ENCODE results near the gene CRYZL1. TPM values are rescaled to one million over a fixed set of nuclear protein-coding genes. Genes with fewer than 3 reads are reported as not detected.

The CRYZL1 gene
- total RNA-seq, 5 donors from 2014 or later (not counting 1 experiment from before 2014, with no cell fraction given), result 26.5 to 58.3 (median 47.8) TPM

DNA sequence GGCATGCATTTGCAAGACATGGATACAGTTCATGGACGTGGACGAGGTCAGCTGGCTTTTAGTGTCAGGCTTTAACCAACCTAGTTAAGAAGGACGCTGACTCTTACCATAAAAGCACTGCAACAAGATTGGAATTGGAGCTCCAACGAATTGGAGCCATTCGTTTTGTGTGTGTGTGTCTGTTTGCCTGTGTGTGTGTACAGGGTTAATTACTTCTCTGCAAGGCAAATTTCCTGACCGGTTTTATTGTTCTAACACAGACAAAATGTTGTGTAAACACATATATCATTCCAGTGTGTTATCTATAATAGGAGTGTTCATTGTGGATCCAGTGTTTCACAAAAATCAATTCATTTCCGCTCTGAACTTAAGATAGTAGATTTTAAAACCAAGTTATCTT lies 8.7 kb upstream of the CRYZL1 start:
- Histone ChIP-seq H3K4me1 (ENCODE audit: control insufficient read depth in 1 of 2, extremely low read depth in 1 of 2, insufficient read depth in 2 of 2, low read length in 2 of 2) (no peaks in the 10 kb centered on the region), H3K4me3 (ENCODE audit: control insufficient read depth in 1 of 2, extremely low read depth in 1 of 2, low read length in 1 of 2) (no peak overlapping the region), H3K27ac (ENCODE audit: low read length) (no peak overlapping the region), H3K27me3 (replicated peaks in 1 of 2; ENCODE audit: control insufficient read depth in 2 of 2, extremely low read depth in 1 of 2, insufficient read depth in 2 of 2, low read length in 1 of 2) (peaks cover 0 to 6% of the 10 kb centered on the region in 2 experiments), H3K36me3 (ENCODE audit: control insufficient read depth in 2 of 2, extremely low read depth in 1 of 2, insufficient read depth in 1 of 2, low read length in 1 of 2) (no peaks in the 10 kb centered on the region), H3K9me3 (no peaks in the 10 kb centered on the region)
- Mint-ChIP-seq H3K4me1 (no peaks in the 10 kb centered on the region), H3K36me3 (no peaks in the 10 kb centered on the region), H3K4me3 (no peak overlapping the region), H3K27me3 (peaks cover 0 to 2% of the 10 kb centered on the region in 2 donors), H3K9me3 (no peaks in the 10 kb centered on the region), H3K27ac (no peak overlapping the region)
- no peak for DNase-seq
- ChIA-PET POLR2A (no interaction called here), CTCF (no interaction called here)
- no CpG with 5 or more reads among the region's 7 CpGs for WGBS (ENCODE audit: insufficient coverage)
- ATAC-seq (replicated peaks in 1 of 4), result no peak

DNA sequence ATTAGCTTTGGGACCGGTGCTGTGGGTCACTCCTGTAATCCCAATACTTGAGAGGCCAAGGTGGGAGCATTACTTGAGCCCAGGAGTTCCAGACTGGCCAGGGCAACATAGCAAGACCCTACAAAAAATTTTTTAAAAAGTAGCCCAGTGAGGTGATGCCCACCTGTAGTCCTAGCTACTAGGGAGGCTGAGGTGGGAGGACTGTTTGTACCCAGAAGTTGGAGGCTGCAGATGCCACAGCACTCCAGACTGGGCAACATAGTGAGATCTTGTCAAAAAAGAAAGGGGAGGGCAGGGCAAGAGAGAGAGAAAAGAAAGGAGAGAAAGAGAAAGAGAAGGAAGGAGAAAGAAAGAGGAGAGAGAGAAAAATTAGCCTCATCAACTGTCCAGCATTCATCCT lies 7.0 kb upstream of the CRYZL1 start:
- Histone ChIP-seq H3K4me3 (ENCODE audit: control insufficient read depth in 1 of 2, extremely low read depth in 1 of 2, low read length in 1 of 2) (no peak overlapping the region), H3K9me3 (no peaks in the 10 kb centered on the region), H3K27ac (ENCODE audit: low read length) (no peak overlapping the region), H3K27me3 (replicated peaks in 1 of 2; ENCODE audit: control insufficient read depth in 2 of 2, extremely low read depth in 1 of 2, insufficient read depth in 2 of 2, low read length in 1 of 2) (peaks cover 4 to 11% of the 10 kb centered on the region in 2 experiments), H3K4me1 (ENCODE audit: control insufficient read depth in 1 of 2, extremely low read depth in 1 of 2, insufficient read depth in 2 of 2, low read length in 2 of 2) (peaks cover 0 to under 1% of the 10 kb centered on the region in 2 experiments), H3K36me3 (ENCODE audit: control insufficient read depth in 2 of 2, extremely low read depth in 1 of 2, insufficient read depth in 1 of 2, low read length in 1 of 2) (no peaks in the 10 kb centered on the region)
- ChIA-PET CTCF (no interaction called here), POLR2A (interaction anchor here in 1 of 2 donors (0.5 kb wide), 1 partner anchor 84 kb away, joined by 3 read pairs; no protein-coding TSS in a partner anchor)
- ATAC-seq (replicated peaks in 1 of 4), result no peak
- Mint-ChIP-seq H3K36me3 (no peaks in the 10 kb centered on the region), H3K4me1 (peaks cover 3 to 4% (median 3%) of the 10 kb centered on the region in 3 donors), H3K27ac (no peak overlapping the region), H3K27me3 (peaks cover 9 to 18% of the 10 kb centered on the region in 2 donors), H3K4me3 (no peak overlapping the region), H3K9me3 (no peaks in the 10 kb centered on the region)
- WGBS (ENCODE audit: insufficient coverage), result 86% methylated on average over 1 of the region's 1 CpG
- DNase-seq, result no peak

DNA sequence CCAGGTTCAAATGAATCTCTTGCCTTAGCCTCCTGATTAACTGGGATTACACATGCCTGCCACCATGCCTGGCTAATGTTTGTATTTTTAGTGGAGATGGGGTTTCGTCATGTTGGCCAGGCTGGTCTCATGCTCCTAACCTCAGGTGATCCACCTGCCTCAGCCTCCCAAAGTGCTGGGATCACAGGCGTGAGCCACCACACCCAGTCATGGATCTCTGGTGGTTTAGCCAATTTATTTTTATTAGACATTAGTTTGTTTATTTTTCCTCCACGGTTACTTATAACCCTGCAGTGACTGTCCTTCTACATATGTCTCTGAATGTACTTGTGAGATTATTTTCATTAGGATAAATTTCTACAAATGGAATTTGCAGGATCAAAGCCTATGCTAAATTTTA lies 6.0 kb upstream of the CRYZL1 start:
- DNase-seq (no peak), ATAC-seq (replicated peaks in 1 of 4) (no peak)
- Histone ChIP-seq H3K36me3 (ENCODE audit: control insufficient read depth in 2 of 2, extremely low read depth in 1 of 2, insufficient read depth in 1 of 2, low read length in 1 of 2) (no peaks in the 10 kb centered on the region), H3K27ac (ENCODE audit: low read length) (no peak overlapping the region), H3K9me3 (no peaks in the 10 kb centered on the region), H3K4me1 (ENCODE audit: control insufficient read depth in 1 of 2, extremely low read depth in 1 of 2, insufficient read depth in 2 of 2, low read length in 2 of 2) (peaks cover 0 to 6% of the 10 kb centered on the region in 2 experiments), H3K27me3 (replicated peaks in 1 of 2; ENCODE audit: control insufficient read depth in 2 of 2, extremely low read depth in 1 of 2, insufficient read depth in 2 of 2, low read length in 1 of 2) (peaks cover 4 to 16% of the 10 kb centered on the region in 2 experiments), H3K4me3 (ENCODE audit: control insufficient read depth in 1 of 2, extremely low read depth in 1 of 2, low read length in 1 of 2) (no peak overlapping the region)
- Mint-ChIP-seq H3K4me1 (peaks cover 7 to 8% (median 8%) of the 10 kb centered on the region in 3 donors), H3K4me3 (no peak overlapping the region), H3K27me3 (peaks cover 11 to 23% of the 10 kb centered on the region in 2 donors), H3K9me3 (no peaks in the 10 kb centered on the region), H3K36me3 (no peaks in the 10 kb centered on the region), H3K27ac (no peak overlapping the region)
- ChIA-PET POLR2A (no interaction called here), CTCF (no interaction called here)
- WGBS (ENCODE audit: insufficient coverage), result no CpG with 5 or more reads among the region's 3 CpGs

DNA sequence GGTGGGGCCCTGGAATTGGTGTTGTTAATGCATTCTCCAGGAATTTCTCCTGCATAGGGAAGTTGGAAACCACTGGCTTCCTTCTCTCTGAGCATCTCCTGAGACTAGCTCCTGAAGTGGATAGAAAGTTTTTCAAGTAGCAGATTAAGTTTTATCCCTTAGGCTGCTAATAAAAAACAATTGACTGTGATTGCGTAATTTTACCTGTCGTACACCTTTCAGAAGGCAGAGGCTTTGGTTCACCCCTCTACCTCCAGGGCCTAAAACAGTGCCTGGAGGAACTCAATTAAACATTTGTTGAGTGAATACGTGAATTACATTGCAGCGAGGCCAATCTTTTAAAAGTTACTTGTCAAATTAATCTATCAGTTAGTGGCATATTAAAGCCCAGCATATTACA lies 4.2 kb upstream of the CRYZL1 start:
- Mint-ChIP-seq H3K4me1 (peaks cover 15 to 16% (median 15%) of the 10 kb centered on the region in 3 donors), H3K9me3 (no peaks in the 10 kb centered on the region), H3K27ac (no peak overlapping the region), H3K27me3 (peaks cover 11 to 23% of the 10 kb centered on the region in 2 donors), H3K36me3 (no peaks in the 10 kb centered on the region), H3K4me3 (no peak overlapping the region)
- no CpG with 5 or more reads among the region's 4 CpGs for WGBS (ENCODE audit: insufficient coverage)
- peaks cover 4 to 13% of the 10 kb centered on the region in 2 experiments for H3K27me3 ChIP-seq (replicated peaks in 1 of 2; ENCODE audit: control insufficient read depth in 2 of 2, extremely low read depth in 1 of 2, insufficient read depth in 2 of 2, low read length in 1 of 2)
- H3K36me3 ChIP-seq (ENCODE audit: control insufficient read depth in 2 of 2, extremely low read depth in 1 of 2, insufficient read depth in 1 of 2, low read length in 1 of 2), result no peaks in the 10 kb centered on the region
- no peaks in the 10 kb centered on the region for H3K9me3 ChIP-seq
- CTCF ChIA-PET, result no interaction called here
- no peak overlapping the region for H3K27ac ChIP-seq (ENCODE audit: low read length)
- no peak overlapping the region for H3K4me3 ChIP-seq (ENCODE audit: control insufficient read depth in 1 of 2, extremely low read depth in 1 of 2, low read length in 1 of 2)
- H3K4me1 ChIP-seq (ENCODE audit: control insufficient read depth in 1 of 2, extremely low read depth in 1 of 2, insufficient read depth in 2 of 2, low read length in 2 of 2), result peaks cover 3 to 12% of the 10 kb centered on the region in 2 experiments
- DNase-seq (no peak), ATAC-seq (replicated peaks in 1 of 4) (no peak)
- POLR2A ChIA-PET, result no interaction called here

DNA sequence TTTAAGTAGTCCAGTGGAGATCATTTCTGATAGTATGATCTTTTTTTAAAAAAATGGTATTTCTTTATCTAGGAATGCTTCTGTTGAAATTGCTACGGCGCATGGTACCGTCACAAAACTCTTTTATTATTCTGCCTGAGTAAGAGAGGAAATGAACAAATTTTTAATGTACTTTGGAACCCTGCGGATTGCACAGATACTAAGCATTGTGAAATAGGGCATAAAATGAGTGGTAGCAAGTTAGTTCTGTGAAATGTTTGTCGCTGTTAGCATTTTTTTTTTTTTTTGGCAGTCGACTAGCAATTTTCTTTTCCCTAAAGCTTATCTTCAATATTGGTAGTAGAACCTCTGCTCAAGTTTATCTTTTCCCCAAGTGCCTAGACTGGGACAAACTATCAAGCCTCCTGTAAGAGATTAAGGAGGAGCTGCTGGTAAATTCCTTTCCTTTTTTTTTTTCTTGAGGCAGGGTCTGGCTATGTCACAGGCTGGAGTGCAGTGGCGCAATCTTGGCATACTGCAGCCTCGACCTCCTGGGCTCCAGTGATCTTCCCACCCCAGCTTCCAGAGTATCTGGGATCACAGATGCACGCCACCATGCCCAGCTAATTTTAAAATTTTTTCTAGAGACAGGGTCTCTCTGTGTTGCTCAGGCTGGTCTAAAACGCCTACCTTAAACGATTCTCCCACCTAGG lies 3.0 kb upstream of the CRYZL1 start:
- Mint-ChIP-seq H3K9me3 (no peaks in the 10 kb centered on the region), H3K27ac (no peak overlapping the region), H3K4me1 (peaks cover 16 to 21% (median 20%) of the 10 kb centered on the region in 3 donors), H3K27me3 (peaks cover 11 to 23% of the 10 kb centered on the region in 2 donors), H3K36me3 (no peaks in the 10 kb centered on the region), H3K4me3 (peak overlapping the region; percentile 17 to 88 (median 76))
- ATAC-seq (replicated peaks in 1 of 4) (no peak), DNase-seq (no peak)
- no peaks in the 10 kb centered on the region for H3K36me3 ChIP-seq (ENCODE audit: control insufficient read depth in 2 of 2, extremely low read depth in 1 of 2, insufficient read depth in 1 of 2, low read length in 1 of 2)
- 89% methylated on average over 4 of the region's 11 CpGs for WGBS (ENCODE audit: insufficient coverage)
- ChIA-PET POLR2A (interaction anchor here in 1 of 2 donors (0.7 kb wide), 1 partner anchor 100 kb away, joined by 4 read pairs; no protein-coding TSS in a partner anchor), CTCF (interaction anchor here (0.6 to 0.7 kb wide), 2 partner anchors 39 to 256 kb away, joined by 3 read pairs; no protein-coding TSS in a partner anchor)
- no peak overlapping the region for H3K4me3 ChIP-seq (ENCODE audit: control insufficient read depth in 1 of 2, extremely low read depth in 1 of 2, low read length in 1 of 2)
- H3K27me3 ChIP-seq (replicated peaks in 1 of 2; ENCODE audit: control insufficient read depth in 2 of 2, extremely low read depth in 1 of 2, insufficient read depth in 2 of 2, low read length in 1 of 2), result peaks cover 4 to 13% of the 10 kb centered on the region in 2 experiments
- no peaks in the 10 kb centered on the region for H3K9me3 ChIP-seq
- H3K27ac ChIP-seq (ENCODE audit: low read length), result no peak overlapping the region
- peaks cover 5 to 14% of the 10 kb centered on the region in 2 experiments for H3K4me1 ChIP-seq (ENCODE audit: control insufficient read depth in 1 of 2, extremely low read depth in 1 of 2, insufficient read depth in 2 of 2, low read length in 2 of 2)

DNA sequence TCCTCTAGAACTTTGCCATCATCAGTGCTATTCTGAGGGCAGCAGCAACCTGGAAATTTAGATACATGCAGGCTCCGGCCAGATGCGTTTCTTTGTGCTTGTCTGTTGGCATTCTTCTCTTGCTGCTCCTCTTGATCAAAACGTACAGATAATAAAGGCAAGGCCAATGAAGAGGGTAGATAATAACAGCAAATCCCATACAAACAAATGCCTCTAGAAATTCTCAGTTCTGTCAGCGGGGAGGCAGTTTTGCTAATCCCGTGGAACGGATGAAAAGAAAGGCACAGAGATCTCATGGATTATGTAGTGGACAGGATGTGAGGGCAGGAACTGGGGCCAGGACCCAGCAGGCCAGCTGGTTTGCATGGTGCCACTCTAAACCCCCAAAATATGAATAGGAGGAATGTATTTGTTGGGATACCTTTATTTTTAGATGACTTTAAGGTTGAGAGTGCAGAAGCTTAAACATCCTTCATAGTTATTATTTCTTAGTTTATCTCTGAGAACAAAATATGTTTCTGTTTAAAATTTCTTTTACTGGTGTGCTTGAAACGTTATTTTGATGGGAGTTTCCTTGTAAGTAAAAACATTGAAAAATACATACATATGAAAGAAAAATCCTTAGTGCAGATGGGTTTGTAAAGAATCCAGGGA lies 2.2 kb upstream of the CRYZL1 start:
- H3K9me3 Mint-ChIP-seq, result no peaks in the 10 kb centered on the region
- no CpG with 5 or more reads among the region's 7 CpGs for WGBS (ENCODE audit: insufficient coverage)
- ATAC-seq (replicated peaks in 1 of 4), result no peak
- H3K9me3 ChIP-seq, result no peaks in the 10 kb centered on the region
- peak overlapping the region; percentile 76 to 88 (median 82) for H3K4me3 Mint-ChIP-seq
- CTCF ChIA-PET, result no interaction called here
- H3K4me3 ChIP-seq (ENCODE audit: control insufficient read depth in 1 of 2, extremely low read depth in 1 of 2, low read length in 1 of 2), result no peak overlapping the region
- no peaks in the 10 kb centered on the region for H3K36me3 ChIP-seq (ENCODE audit: control insufficient read depth in 2 of 2, extremely low read depth in 1 of 2, insufficient read depth in 1 of 2, low read length in 1 of 2)
- H3K4me1 ChIP-seq (ENCODE audit: control insufficient read depth in 1 of 2, extremely low read depth in 1 of 2, insufficient read depth in 2 of 2, low read length in 2 of 2), result peaks cover 5 to 14% of the 10 kb centered on the region in 2 experiments
- H3K4me1 Mint-ChIP-seq, result peaks cover 21 to 27% (median 24%) of the 10 kb centered on the region in 3 donors
- H3K27ac ChIP-seq (ENCODE audit: low read length), result no peak overlapping the region
- POLR2A ChIA-PET, result interaction anchor here in 1 of 2 donors (0.7 kb wide), 1 partner anchor 100 kb away, joined by 4 read pairs; no protein-coding TSS in a partner anchor
- peaks cover 11 to 23% of the 10 kb centered on the region in 2 donors for H3K27me3 Mint-ChIP-seq
- H3K27ac Mint-ChIP-seq, result no peak overlapping the region
- peak in 1 of 35 experiments; percentile 25 for DNase-seq
- peaks cover 4 to 13% of the 10 kb centered on the region in 2 experiments for H3K27me3 ChIP-seq (replicated peaks in 1 of 2; ENCODE audit: control insufficient read depth in 2 of 2, extremely low read depth in 1 of 2, insufficient read depth in 2 of 2, low read length in 1 of 2)
- no peaks in the 10 kb centered on the region for H3K36me3 Mint-ChIP-seq

All from T-cell (primary cell).